ENCODE results near the gene EFHD2. TPM values are rescaled to one million over a fixed set of nuclear protein-coding genes. Genes with fewer than 3 reads are reported as not detected.

Gene EFHD2
- total RNA-seq, 2 experiments from 2014 or later = 49.4 TPM

- Mint-ChIP-seq H3K4me1 (no peaks in the 10 kb centered on the region), H3K36me3 (no peaks in the 10 kb centered on the region), H3K27me3 (no peaks in the 10 kb centered on the region), H3K27ac (no peak overlapping the region), H3K4me3 (no peak overlapping the region), H3K9me3 (no peaks in the 10 kb centered on the region)
- no peak for DNase-seq
- no peak for ATAC-seq (ENCODE audit: low read depth)
- POLR2A ChIA-PET = interaction anchor here (0.6 kb wide), 1 partner anchor 70 kb away, joined by 3 read pairs; no protein-coding TSS in a partner anchor
Measured at GRCh38 chr1:15435239-15436077, 25.8 kb downstream of the EFHD2 start.

GRCh38 chr1:15436881-15437442, 27.3 kb downstream of the EFHD2 start:
- Mint-ChIP-seq H3K36me3 (no peaks in the 10 kb centered on the region), H3K27me3 (no peaks in the 10 kb centered on the region), H3K4me3 (no peak overlapping the region), H3K27ac (no peak overlapping the region), H3K4me1 (no peaks in the 10 kb centered on the region), H3K9me3 (no peaks in the 10 kb centered on the region)
- ATAC-seq (ENCODE audit: low read depth) (no peak), DNase-seq (no peak)
- POLR2A ChIA-PET = no interaction called here

- ATAC-seq (ENCODE audit: low read depth) (no peak), DNase-seq (no peak)
- Mint-ChIP-seq H3K9me3 (no peaks in the 10 kb centered on the region), H3K36me3 (no peaks in the 10 kb centered on the region), H3K27ac (no peak overlapping the region), H3K4me3 (no peak overlapping the region), H3K4me1 (no peaks in the 10 kb centered on the region), H3K27me3 (no peaks in the 10 kb centered on the region)
- POLR2A ChIA-PET = no interaction called here
Measured at GRCh38 chr1:15439325-15439724, 29.6 kb downstream of the EFHD2 start.

- H3K4me3 Mint-ChIP-seq = no peak overlapping the region
- peaks cover 3% of the 10 kb centered on the region for H3K4me1 Mint-ChIP-seq
- no peak overlapping the region for H3K27ac Mint-ChIP-seq
- DNase-seq (no peak), ATAC-seq (ENCODE audit: low read depth) (no peak)
- no peaks in the 10 kb centered on the region for H3K27me3 Mint-ChIP-seq
- H3K9me3 Mint-ChIP-seq = no peaks in the 10 kb centered on the region
- no peaks in the 10 kb centered on the region for H3K36me3 Mint-ChIP-seq
- POLR2A ChIA-PET = no interaction called here
Measured at GRCh38 chr1:15440357-15440756, 30.7 kb downstream of the EFHD2 start.

- Mint-ChIP-seq H3K9me3 (no peaks in the 10 kb centered on the region), H3K36me3 (no peaks in the 10 kb centered on the region), H3K4me1 (peaks cover 5% of the 10 kb centered on the region), H3K4me3 (no peak overlapping the region), H3K27ac (no peak overlapping the region), H3K27me3 (no peaks in the 10 kb centered on the region)
- POLR2A ChIA-PET = interaction anchor here (0.6 kb wide), 1 partner anchor 312 kb away, joined by 3 read pairs; no protein-coding TSS in a partner anchor
- ATAC-seq (ENCODE audit: low read depth) (no peak), DNase-seq (no peak)
Measured at GRCh38 chr1:15441247-15441646, 31.6 kb downstream of the EFHD2 start.

- Mint-ChIP-seq H3K36me3 (no peaks in the 10 kb centered on the region), H3K9me3 (no peaks in the 10 kb centered on the region), H3K4me1 (peaks cover 5% of the 10 kb centered on the region), H3K27ac (no peak overlapping the region), H3K4me3 (no peak overlapping the region), H3K27me3 (no peaks in the 10 kb centered on the region)
- ATAC-seq (ENCODE audit: low read depth) (no peak), DNase-seq (no peak)
- POLR2A ChIA-PET = no interaction called here
Measured at GRCh38 chr1:15442119-15442518, 32.4 kb downstream of the EFHD2 start.

GRCh38 chr1:15442759-15443158, 33.1 kb downstream of the EFHD2 start:
- Mint-ChIP-seq H3K4me3 (no peak overlapping the region), H3K27ac (no peak overlapping the region), H3K4me1 (peaks cover 5% of the 10 kb centered on the region), H3K9me3 (no peaks in the 10 kb centered on the region), H3K36me3 (no peaks in the 10 kb centered on the region), H3K27me3 (no peaks in the 10 kb centered on the region)
- POLR2A ChIA-PET = no interaction called here
- ATAC-seq (ENCODE audit: low read depth) = no peak
- no peak for DNase-seq

GRCh38 chr1:15443281-15443680, 33.6 kb downstream of the EFHD2 start:
- POLR2A ChIA-PET = no interaction called here
- Mint-ChIP-seq H3K4me3 (no peak overlapping the region), H3K27me3 (no peaks in the 10 kb centered on the region), H3K36me3 (no peaks in the 10 kb centered on the region), H3K27ac (no peak overlapping the region), H3K4me1 (peaks cover 5% of the 10 kb centered on the region), H3K9me3 (no peaks in the 10 kb centered on the region)
- DNase-seq (no peak), ATAC-seq (ENCODE audit: low read depth) (no peak)

- ATAC-seq (ENCODE audit: low read depth) = no peak
Measured at GRCh38 chr1:15444468-15445389, 35.0 kb downstream of the EFHD2 start.

GRCh38 chr1:15445390-15446122, 35.9 kb downstream of the EFHD2 start:
- Mint-ChIP-seq H3K36me3 (no peaks in the 10 kb centered on the region), H3K27me3 (peaks cover 4% of the 10 kb centered on the region), H3K4me3 (no peak overlapping the region), H3K9me3 (no peaks in the 10 kb centered on the region), H3K4me1 (peaks cover 5% of the 10 kb centered on the region), H3K27ac (no peak overlapping the region)
- POLR2A ChIA-PET = no interaction called here
- DNase-seq (no peak), ATAC-seq (ENCODE audit: low read depth) (no peak)

More at GRCh38 chr1:15444468-15445389, 35.0 kb downstream of the EFHD2 start:
- no peak for DNase-seq
- Mint-ChIP-seq H3K27ac (no peak overlapping the region), H3K4me3 (no peak overlapping the region), H3K36me3 (no peaks in the 10 kb centered on the region), H3K4me1 (peaks cover 5% of the 10 kb centered on the region), H3K27me3 (peaks cover 2% of the 10 kb centered on the region), H3K9me3 (no peaks in the 10 kb centered on the region)
- POLR2A ChIA-PET = no interaction called here

GRCh38 chr1:15446212-15446611, 36.5 kb downstream of the EFHD2 start:
- DNase-seq = no peak
- no peak overlapping the region for H3K4me3 Mint-ChIP-seq
- H3K4me1 Mint-ChIP-seq = peaks cover 5% of the 10 kb centered on the region
- H3K36me3 Mint-ChIP-seq = no peaks in the 10 kb centered on the region
- H3K27ac Mint-ChIP-seq = no peak overlapping the region
- no peaks in the 10 kb centered on the region for H3K9me3 Mint-ChIP-seq
- no peak for ATAC-seq (ENCODE audit: low read depth)
- peaks cover 4% of the 10 kb centered on the region for H3K27me3 Mint-ChIP-seq
- POLR2A ChIA-PET = no interaction called here

GRCh38 chr1:15448877-15449462, 39.3 kb downstream of the EFHD2 start:
- Mint-ChIP-seq H3K36me3 (no peaks in the 10 kb centered on the region), H3K9me3 (no peaks in the 10 kb centered on the region), H3K4me3 (no peak overlapping the region), H3K27ac (no peak overlapping the region), H3K27me3 (peaks cover 4% of the 10 kb centered on the region), H3K4me1 (peaks cover 5% of the 10 kb centered on the region)
- POLR2A ChIA-PET = no interaction called here
- no peak for ATAC-seq (ENCODE audit: low read depth)
- no peak for DNase-seq

- POLR2A ChIA-PET = no interaction called here
- DNase-seq (no peak), ATAC-seq (ENCODE audit: low read depth) (no peak)
- Mint-ChIP-seq H3K27ac (no peak overlapping the region), H3K36me3 (no peaks in the 10 kb centered on the region), H3K9me3 (no peaks in the 10 kb centered on the region), H3K4me1 (peaks cover 5% of the 10 kb centered on the region), H3K27me3 (peaks cover 4% of the 10 kb centered on the region), H3K4me3 (no peak overlapping the region)
Measured at GRCh38 chr1:15449567-15449966, 39.9 kb downstream of the EFHD2 start.

All from activated naive CD8-positive, alpha-beta T cell treated with anti-CD3 and anti-CD28 coated beads, Interleukin-2, amount 10 ng/mL, durations not matched to agents 7 days and 5 days (primary cell).